HepG2 (cell line): ENCODE data around the gene PARP6. TPM values are rescaled to one million over a fixed set of nuclear protein-coding genes. Genes with fewer than 3 reads are reported as not detected.

Source experiments
- CENPX ChIP-seq: sonication (generic); formaldehyde crosslinking; IDR thresholded peaks from 2 replicates; pipeline ENCODE4 v1.9.0; 2021; ENCODE audit warnings: mild to moderate bottlenecking, missing genetic modification reagents, moderate library complexity
- FOSL1 ChIP-seq: sonication (generic); formaldehyde crosslinking; IDR thresholded peaks from 2 replicates; pipeline ENCODE4 v1.9.0; 2021; ENCODE audit warnings: missing genetic modification reagents, borderline replicate concordance
- HOXA5 ChIP-seq: sonication (generic); formaldehyde crosslinking; IDR thresholded peaks from 2 replicates; pipeline ENCODE4 v1.4.0; 2020; ENCODE audit warnings: missing genetic modification reagents
- KLF9 ChIP-seq: IDR thresholded peaks from 2 replicates; pipeline ENCODE4 v1.6.1; 2016; ENCODE audit warnings: low read depth
- MIER2 ChIP-seq: IDR thresholded peaks from 2 replicates; pipeline ENCODE4 v1.6.1; 2016; ENCODE audit warnings: missing biosample characterization, missing genetic modification reagents
- NFE2 ChIP-seq: sonication (generic); formaldehyde crosslinking; IDR thresholded peaks from 2 replicates; pipeline ENCODE4 v1.4.0; 2020; ENCODE audit warnings: missing genetic modification reagents
- THYN1 ChIP-seq: sonication (generic); formaldehyde crosslinking; IDR thresholded peaks from 2 replicates; pipeline ENCODE4 v1.8.1; 2023; ENCODE audit warnings: low read depth, mild to moderate bottlenecking, moderate library complexity, missing genetic modification reagents, borderline replicate concordance
- polyA plus RNA-seq, 8 experiments: library from polyadenylated mRNA; depleted of rRNA in 3 of 8; stranded (reverse) in 7 of 8; unstranded in 1 of 8; fragments of >200 nt; fragmentation: Illumina TruSeq in 4 of 8; extraction: Trizol in 4 of 8; gene quantifications; 2 replicates each; pipeline versions ENCODE4 v1.2.1 to v1.2.3, GENCODE V29; 2011 to 2016; ENCODE audit warnings: low read depth in 4 of 8, missing spikeins in 1 of 8, mixed read lengths in 1 of 8; ENCODE audit not compliant: insufficient read depth in 1 of 8
- total RNA-seq, 5 experiments: library from RNA; depleted of rRNA; stranded (reverse); fragments of >200 nt; fragmentation: Illumina TruSeq; extraction: Trizol; gene quantifications; 2 replicates each; pipeline ENCODE4 v1.2.3, GENCODE V29; 2016; ENCODE audit warnings: low read depth in 1 of 5
- TF ChIP-seq, protein P1 (sequence below): sonication (generic); formaldehyde crosslinking; IDR thresholded peaks from 2 replicates; pipeline ENCODE4 v1.8.1; 2022; ENCODE audit warnings: low read depth, mild to moderate bottlenecking, missing genetic modification reagents
- TF ChIP-seq, protein P2 (sequence below): IDR thresholded peaks from 2 replicates; pipeline ENCODE4 v1.4.0; 2020; ENCODE audit warnings: mild to moderate bottlenecking, missing genetic modification reagents
- TF ChIP-seq, protein P3 (sequence below): sonication (generic); formaldehyde crosslinking; IDR thresholded peaks from 2 replicates; pipeline ENCODE4 v1.4.0; 2020; ENCODE audit warnings: mild to moderate bottlenecking, missing genetic modification reagents
- TF ChIP-seq, protein P4 (sequence below): sonication (generic); formaldehyde crosslinking; IDR thresholded peaks from 2 replicates; pipeline ENCODE4 v1.4.0; 2020; ENCODE audit warnings: mild to moderate bottlenecking, missing genetic modification reagents

The PARP6 gene
- total and polyA plus RNA-seq, 2 of the 13 experiments (the other 11 are each of a cell fraction or from before 2014, with no cell fraction given) = 0.22 to 0.87 TPM

DNA sequence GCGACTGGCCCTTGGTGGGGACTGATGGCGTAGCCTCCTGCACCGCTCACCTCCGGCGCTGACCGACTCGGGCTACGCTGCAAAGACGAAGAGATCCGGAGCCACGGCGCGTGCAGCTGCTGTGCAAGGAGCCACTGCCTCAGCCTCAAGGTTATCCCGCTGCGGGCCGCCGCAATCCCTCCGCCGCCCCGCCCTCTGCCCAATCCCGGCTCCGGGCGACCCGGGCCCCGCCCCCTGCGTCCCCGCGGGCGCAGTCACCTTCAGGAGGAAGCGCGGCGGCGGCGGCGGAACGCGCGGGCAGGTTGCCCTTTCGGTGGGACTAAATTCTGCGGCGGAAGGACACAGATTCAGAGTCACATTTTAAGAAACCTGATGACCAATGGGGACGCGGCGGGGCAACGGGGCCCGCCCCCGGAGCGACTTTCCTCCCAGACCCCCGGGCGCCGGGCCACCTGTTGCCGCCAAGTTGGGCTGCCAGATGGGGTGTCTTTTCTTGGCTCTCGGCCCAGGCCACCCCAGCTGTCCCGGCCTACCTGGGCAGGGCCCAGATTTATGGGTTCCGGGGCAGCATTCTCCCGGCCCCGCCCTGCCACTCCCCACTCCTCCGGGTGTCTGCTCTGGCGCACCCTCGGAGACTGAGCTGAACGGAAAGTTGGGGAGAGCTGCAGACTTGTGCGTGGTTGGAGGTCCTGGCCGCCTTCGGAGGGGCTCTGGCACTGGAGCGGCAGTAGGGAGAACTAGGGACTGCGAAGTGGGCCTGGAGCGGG is 41.1 kb downstream of the PARP6 start, which contains the start of gene PKM (continued):
- TF ChIP-seq HOXA5 (CRISPR knock-in tag) (no peak; the same call in 1 of the 2 replicates), KLF9 (CRISPR knock-in tag) (peak; percentile 72; the same call in 1 of the 2 replicates), THYN1 (CRISPR knock-in tag) (no peak), CENPX (CRISPR knock-in tag) (no peak), NFE2 (CRISPR knock-in tag) (no peak), MIER2 (no peak), FOSL1 (CRISPR knock-in tag) (no peak)
- TF ChIP-seq, protein P1, sequence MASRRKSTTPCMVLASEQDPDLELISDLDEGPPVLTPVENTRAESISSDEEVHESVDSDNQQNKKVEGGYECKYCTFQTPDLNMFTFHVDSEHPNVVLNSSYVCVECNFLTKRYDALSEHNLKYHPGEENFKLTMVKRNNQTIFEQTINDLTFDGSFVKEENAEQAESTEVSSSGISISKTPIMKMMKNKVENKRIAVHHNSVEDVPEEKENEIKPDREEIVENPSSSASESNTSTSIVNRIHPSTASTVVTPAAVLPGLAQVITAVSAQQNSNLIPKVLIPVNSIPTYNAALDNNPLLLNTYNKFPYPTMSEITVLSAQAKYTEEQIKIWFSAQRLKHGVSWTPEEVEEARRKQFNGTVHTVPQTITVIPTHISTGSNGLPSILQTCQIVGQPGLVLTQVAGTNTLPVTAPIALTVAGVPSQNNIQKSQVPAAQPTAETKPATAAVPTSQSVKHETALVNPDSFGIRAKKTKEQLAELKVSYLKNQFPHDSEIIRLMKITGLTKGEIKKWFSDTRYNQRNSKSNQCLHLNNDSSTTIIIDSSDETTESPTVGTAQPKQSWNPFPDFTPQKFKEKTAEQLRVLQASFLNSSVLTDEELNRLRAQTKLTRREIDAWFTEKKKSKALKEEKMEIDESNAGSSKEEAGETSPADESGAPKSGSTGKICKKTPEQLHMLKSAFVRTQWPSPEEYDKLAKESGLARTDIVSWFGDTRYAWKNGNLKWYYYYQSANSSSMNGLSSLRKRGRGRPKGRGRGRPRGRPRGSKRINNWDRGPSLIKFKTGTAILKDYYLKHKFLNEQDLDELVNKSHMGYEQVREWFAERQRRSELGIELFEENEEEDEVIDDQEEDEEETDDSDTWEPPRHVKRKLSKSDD (CRISPR knock-in tag) = no peak; the same call in 1 of the 2 replicates
- TF ChIP-seq, protein P2, sequence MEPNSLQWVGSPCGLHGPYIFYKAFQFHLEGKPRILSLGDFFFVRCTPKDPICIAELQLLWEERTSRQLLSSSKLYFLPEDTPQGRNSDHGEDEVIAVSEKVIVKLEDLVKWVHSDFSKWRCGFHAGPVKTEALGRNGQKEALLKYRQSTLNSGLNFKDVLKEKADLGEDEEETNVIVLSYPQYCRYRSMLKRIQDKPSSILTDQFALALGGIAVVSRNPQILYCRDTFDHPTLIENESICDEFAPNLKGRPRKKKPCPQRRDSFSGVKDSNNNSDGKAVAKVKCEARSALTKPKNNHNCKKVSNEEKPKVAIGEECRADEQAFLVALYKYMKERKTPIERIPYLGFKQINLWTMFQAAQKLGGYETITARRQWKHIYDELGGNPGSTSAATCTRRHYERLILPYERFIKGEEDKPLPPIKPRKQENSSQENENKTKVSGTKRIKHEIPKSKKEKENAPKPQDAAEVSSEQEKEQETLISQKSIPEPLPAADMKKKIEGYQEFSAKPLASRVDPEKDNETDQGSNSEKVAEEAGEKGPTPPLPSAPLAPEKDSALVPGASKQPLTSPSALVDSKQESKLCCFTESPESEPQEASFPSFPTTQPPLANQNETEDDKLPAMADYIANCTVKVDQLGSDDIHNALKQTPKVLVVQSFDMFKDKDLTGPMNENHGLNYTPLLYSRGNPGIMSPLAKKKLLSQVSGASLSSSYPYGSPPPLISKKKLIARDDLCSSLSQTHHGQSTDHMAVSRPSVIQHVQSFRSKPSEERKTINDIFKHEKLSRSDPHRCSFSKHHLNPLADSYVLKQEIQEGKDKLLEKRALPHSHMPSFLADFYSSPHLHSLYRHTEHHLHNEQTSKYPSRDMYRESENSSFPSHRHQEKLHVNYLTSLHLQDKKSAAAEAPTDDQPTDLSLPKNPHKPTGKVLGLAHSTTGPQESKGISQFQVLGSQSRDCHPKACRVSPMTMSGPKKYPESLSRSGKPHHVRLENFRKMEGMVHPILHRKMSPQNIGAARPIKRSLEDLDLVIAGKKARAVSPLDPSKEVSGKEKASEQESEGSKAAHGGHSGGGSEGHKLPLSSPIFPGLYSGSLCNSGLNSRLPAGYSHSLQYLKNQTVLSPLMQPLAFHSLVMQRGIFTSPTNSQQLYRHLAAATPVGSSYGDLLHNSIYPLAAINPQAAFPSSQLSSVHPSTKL (CRISPR knock-in tag) = peak; percentile 74
- TF ChIP-seq, protein P3, sequence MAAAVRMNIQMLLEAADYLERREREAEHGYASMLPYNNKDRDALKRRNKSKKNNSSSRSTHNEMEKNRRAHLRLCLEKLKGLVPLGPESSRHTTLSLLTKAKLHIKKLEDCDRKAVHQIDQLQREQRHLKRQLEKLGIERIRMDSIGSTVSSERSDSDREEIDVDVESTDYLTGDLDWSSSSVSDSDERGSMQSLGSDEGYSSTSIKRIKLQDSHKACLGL (CRISPR knock-in tag) = 0 out of 2 replicates have a peak, but pooled peaks have one; percentile 50
- TF ChIP-seq, protein P4, sequence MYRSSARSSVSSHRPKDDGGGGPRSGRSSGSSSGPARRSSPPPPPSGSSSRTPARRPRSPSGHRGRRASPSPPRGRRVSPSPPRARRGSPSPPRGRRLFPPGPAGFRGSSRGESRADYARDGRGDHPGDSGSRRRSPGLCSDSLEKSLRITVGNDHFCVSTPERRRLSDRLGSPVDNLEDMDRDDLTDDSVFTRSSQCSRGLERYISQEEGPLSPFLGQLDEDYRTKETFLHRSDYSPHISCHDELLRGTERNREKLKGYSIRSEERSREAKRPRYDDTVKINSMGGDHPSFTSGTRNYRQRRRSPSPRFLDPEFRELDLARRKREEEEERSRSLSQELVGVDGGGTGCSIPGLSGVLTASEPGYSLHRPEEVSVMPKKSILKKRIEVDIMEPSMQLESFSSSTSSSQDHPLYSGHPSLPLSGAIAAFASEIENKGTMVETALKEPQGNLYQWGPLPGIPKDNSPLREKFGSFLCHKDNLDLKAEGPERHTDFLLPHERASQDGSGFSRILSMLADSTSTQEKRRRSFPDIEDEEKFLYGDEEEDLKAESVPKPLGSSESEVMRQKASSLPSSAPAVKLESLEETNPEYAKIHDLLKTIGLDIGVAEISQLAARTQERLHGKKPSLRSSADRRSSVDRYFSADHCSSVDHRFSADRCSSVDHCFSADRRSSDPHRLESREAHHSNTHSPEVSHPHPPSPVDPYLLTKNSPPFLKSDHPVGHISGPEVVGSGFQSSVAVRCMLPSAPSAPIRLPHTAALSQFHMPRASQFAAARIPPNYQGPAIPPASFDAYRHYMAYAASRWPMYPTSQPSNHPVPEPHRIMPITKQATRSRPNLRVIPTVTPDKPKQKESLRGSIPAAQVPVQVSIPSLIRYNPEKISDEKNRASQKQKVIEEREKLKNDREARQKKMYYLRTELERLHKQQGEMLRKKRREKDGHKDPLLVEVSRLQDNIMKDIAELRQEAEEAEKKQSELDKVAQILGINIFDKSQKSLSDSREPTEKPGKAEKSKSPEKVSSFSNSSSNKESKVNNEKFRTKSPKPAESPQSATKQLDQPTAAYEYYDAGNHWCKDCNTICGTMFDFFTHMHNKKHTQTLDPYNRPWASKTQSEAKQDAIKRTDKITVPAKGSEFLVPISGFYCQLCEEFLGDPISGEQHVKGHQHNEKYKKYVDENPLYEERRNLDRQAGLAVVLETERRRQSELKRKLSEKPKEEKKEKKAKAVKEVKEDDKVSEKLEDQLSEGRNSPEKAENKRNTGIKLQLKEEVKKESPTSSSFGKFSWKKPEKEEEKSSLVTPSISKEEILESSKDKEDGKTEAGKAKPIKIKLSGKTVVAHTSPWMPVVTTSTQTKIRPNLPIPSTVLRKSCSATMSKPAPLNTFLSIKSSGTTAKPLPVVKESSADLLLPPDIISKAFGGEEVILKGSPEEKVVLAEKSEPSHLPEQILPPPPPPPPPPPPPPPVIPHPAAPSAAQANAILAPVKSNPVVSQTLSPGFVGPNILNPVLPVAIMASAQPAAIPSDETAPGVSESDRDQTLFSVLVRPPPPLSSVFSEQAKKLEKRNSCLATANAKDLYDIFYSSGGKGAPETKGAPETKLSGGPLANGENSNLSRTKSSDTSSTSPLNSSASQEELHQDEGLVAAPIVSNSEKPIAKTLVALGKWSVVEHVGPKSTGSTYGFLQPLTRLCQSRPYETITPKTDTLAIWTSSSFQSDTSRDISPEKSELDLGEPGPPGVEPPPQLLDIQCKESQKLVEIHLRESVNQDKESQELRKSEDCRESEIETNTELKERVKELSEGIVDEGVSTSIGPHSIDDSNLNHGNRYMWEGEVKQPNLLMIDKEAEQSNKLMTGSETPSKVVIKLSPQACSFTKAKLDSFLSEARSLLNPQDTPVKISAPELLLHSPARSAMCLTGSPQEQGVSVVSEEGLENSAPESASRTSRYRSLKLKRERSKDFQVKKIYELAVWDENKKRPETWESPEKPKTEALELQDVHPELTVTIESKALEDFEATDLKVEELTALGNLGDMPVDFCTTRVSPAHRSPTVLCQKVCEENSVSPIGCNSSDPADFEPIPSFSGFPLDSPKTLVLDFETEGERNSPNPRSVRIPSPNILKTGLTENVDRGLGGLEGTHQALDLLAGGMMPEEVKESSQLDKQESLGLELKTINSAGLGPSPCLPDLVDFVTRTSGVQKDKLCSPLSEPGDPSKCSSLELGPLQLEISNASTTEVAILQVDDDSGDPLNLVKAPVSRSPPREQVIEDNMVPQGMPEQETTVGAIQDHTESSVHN = peak; percentile 22; the same call in 1 of the 2 replicates
